ENCODE results near the gene ZNF189.

DNA sequence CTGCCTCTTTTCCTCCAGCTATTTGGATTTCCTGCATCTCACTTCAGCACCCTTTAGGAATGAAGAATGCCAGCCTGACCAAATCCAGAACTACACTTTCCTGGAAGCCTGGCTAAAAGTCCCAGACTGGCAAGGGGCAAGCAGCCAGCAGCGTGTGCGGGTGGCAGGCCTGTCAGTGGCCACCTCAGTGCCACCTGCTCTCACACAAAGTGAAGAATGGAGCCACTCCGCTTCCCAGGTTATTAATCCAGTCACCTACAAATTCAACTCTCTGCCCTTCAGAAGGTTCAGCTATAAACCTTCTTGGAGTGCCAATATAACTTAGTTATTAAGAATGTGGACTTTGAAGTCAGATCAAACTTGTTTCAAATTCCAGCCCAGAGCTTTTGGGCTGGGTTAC, 43.7 kb downstream of the ZNF189 start:
- TF ChIP-seq POLR2A (IDR thresholded peaks at IDR 0.05): no peak
- TF ChIP-seq CTCF (IDR thresholded peaks at IDR 0.05): no peak
- no peak for TF ChIP-seq EP300 (IDR thresholded peaks at IDR 0.05)
